HL-60 (cell line): Measurements from ENCODE around the gene HPCAL4.

Source experiments
- CTCF ChIP-seq: IDR thresholded peaks from one replicate; pipeline ENCODE4 v1.5.1; 2011; ENCODE audit warnings: low read length, control low read depth, inconsistent platforms; ENCODE audit not compliant: insufficient read depth
- GABPA ChIP-seq: IDR thresholded peaks from 2 replicates; pipeline ENCODE4 v1.6.1; 2012; ENCODE audit warnings: low read depth
- POLR2AphosphoS5 ChIP-seq: IDR thresholded peaks from 2 replicates; pipeline ENCODE4 v1.6.1; 2012; ENCODE audit warnings: low read depth
- REST ChIP-seq: IDR thresholded peaks from 2 replicates; pipeline ENCODE4 v1.6.1; 2012; ENCODE audit warnings: low read depth; ENCODE audit not compliant: insufficient replicate concordance
- SPI1 ChIP-seq: IDR thresholded peaks from 2 replicates; pipeline ENCODE4 v1.6.1; 2012; ENCODE audit warnings: low read depth, mild to moderate bottlenecking, borderline replicate concordance

GRCh38 chr1:39676948-39677548 lies 14.2 kb downstream of the HPCAL4 start:
- TF ChIP-seq CTCF (no peak), POLR2AphosphoS5 (no peak), GABPA (no peak), REST (no peak), SPI1 (no peak)
